CD4-positive, alpha-beta memory T cell (primary cell): ENCODE results near the gene CCNQ. TPM values are rescaled to one million over a fixed set of nuclear protein-coding genes. Genes with fewer than 3 reads are reported as not detected.

ENCODE experiments used
- CTCF ChIA-PET: fragments of 350-600 bp; sonication (Branson Sonifier 250); formaldehyde crosslinking; loops from one replicate; lab custom pipeline; 2021; ENCODE audit warnings: inconsistent platforms; ENCODE audit not compliant: partially characterized antibody; lab: Charles Lee
- POLR2A ChIA-PET: fragments of 350-600 bp; sonication (Branson Sonifier 250); formaldehyde crosslinking; loops from one replicate; lab custom pipeline; 2021; ENCODE audit not compliant: partially characterized antibody; lab: Charles Lee
- DNase-seq, 5 donors: peaks; one replicate each; pipeline versions ENCODE4 v3.0.0 to v3.0.0-alpha.2; 2020 to 2022; ENCODE audit warnings: mixed read lengths in 1 of 5
- H3K27ac ChIP-seq: one replicate; pipeline ENCODE4 v1.7.0; 2013; ENCODE audit warnings: low read depth, low read length
- H3K27me3 ChIP-seq: 2 replicates; pipeline ENCODE4 v1.7.0; 2013; ENCODE audit warnings: mild to moderate bottlenecking, low read length, moderate library complexity; ENCODE audit not compliant: insufficient read depth
- H3K36me3 ChIP-seq: 2 replicates; pipeline ENCODE4 v1.7.0; 2013; ENCODE audit warnings: mild to moderate bottlenecking, low read length, moderate library complexity; ENCODE audit not compliant: insufficient read depth
- H3K4me1 ChIP-seq: 2 replicates; pipeline ENCODE4 v1.7.0; 2013; ENCODE audit warnings: mild to moderate bottlenecking, low read length, moderate library complexity; ENCODE audit not compliant: insufficient read depth
- H3K4me3 ChIP-seq, 2 donors: one replicate each; pipeline ENCODE4 v1.7.0; 2013; ENCODE audit warnings: low read length in 2 of 2, mild to moderate bottlenecking in 1 of 2
- H3K9me3 ChIP-seq, 2 donors: one replicate each; pipeline ENCODE4 v1.7.0; 2013; ENCODE audit warnings: low read length in 2 of 2, control low read depth in 1 of 2; ENCODE audit not compliant: control insufficient read depth in 1 of 2
- H3K27ac Mint-ChIP-seq, 7 donors: one replicate each; pipeline ENCODE4 v1.8.0; 2020 to 2021; ENCODE audit warnings: mixed read lengths in 7 of 7, mild to moderate bottlenecking in 6 of 7, inconsistent platforms in 3 of 7, moderate library complexity in 3 of 7
- H3K27me3 Mint-ChIP-seq, 2 donors: one replicate each; pipeline ENCODE4 v1.8.0; 2020 to 2021; ENCODE audit warnings: mixed read lengths in 2 of 2
- H3K36me3 Mint-ChIP-seq, 2 donors: one replicate each; pipeline ENCODE4 v1.8.0; 2020 to 2021; ENCODE audit warnings: mixed read lengths in 2 of 2, inconsistent platforms in 1 of 2, mild to moderate bottlenecking in 1 of 2
- H3K4me1 Mint-ChIP-seq, 4 donors: one replicate each; pipeline ENCODE4 v1.8.0; 2020 to 2021; ENCODE audit warnings: mixed read lengths in 4 of 4, mild to moderate bottlenecking in 1 of 4
- H3K4me3 Mint-ChIP-seq, 8 donors: one replicate each; pipeline ENCODE4 v1.8.0; 2020 to 2021; ENCODE audit warnings: mixed read lengths in 8 of 8, mild to moderate bottlenecking in 7 of 8, moderate library complexity in 6 of 8, inconsistent platforms in 3 of 8
- H3K9me3 Mint-ChIP-seq, 8 donors: one replicate each; pipeline ENCODE4 v1.8.0; 2020 to 2021; ENCODE audit warnings: mixed read lengths in 8 of 8, mild to moderate bottlenecking in 5 of 8, inconsistent platforms in 3 of 8, moderate library complexity in 1 of 8
- intact Hi-C: fragments of 100-400 bp; cut with micrococcal nuclease; formaldehyde crosslinking; loops from one replicate; pipeline ENCODE4 v1.15.1; 2023
- polyA plus RNA-seq, 2 donors: library from polyadenylated mRNA; unstranded; fragments of 300-500 nt; fragmentation: Illumina TruSeq; gene quantifications; one replicate each; pipeline ENCODE4 v1.2.3, GENCODE V29; 2021
- total RNA-seq, 2 experiments: library from RNA; stranded (reverse); gene quantifications; one replicate each; pipeline ENCODE4 v1.2.3, GENCODE V29; 2021

CCNQ gene
- total and polyA plus RNA-seq, 4 experiments from 2014 or later = 26.1 to 53.6 (median 38.8) TPM

DNA sequence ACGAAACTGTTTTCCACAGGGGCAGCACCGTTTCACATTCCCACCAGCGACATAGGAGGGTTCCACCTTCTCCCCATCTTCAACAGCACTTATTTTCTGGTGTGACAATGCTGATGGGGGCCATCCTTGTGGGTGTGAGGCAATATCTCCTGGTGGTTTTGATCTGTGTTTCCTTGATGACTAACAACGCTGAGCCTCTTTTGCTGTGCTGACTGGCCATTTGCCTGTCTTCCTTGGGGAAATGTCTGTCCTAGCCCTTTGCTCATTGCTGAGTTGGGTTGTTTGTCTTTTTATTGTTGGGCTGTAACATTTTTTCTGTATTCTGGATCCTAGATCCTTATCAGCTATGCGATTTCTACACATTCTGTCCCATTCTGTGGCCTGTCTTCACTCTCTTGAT, 47.8 kb downstream of the CCNQ start:
- intact Hi-C loops = no loop called here
- peaks cover 0 to 2% of the 10 kb centered on the region in 2 donors for H3K27me3 Mint-ChIP-seq
- CTCF ChIA-PET = no interaction called here
- Histone ChIP-seq H3K4me1 (no peaks in the 10 kb centered on the region), H3K27me3 (no peaks in the 10 kb centered on the region), H3K9me3 (no peaks in the 10 kb centered on the region), H3K27ac (no peak overlapping the region), H3K4me3 (no peak overlapping the region), H3K36me3 (no peaks in the 10 kb centered on the region)
- no peaks in the 10 kb centered on the region for H3K9me3 Mint-ChIP-seq
- no peak for DNase-seq
- H3K4me1 Mint-ChIP-seq = no peaks in the 10 kb centered on the region
- no peak overlapping the region for H3K4me3 Mint-ChIP-seq
- H3K27ac Mint-ChIP-seq = no peak overlapping the region
- POLR2A ChIA-PET = no interaction called here
- H3K36me3 Mint-ChIP-seq = no peaks in the 10 kb centered on the region

DNA sequence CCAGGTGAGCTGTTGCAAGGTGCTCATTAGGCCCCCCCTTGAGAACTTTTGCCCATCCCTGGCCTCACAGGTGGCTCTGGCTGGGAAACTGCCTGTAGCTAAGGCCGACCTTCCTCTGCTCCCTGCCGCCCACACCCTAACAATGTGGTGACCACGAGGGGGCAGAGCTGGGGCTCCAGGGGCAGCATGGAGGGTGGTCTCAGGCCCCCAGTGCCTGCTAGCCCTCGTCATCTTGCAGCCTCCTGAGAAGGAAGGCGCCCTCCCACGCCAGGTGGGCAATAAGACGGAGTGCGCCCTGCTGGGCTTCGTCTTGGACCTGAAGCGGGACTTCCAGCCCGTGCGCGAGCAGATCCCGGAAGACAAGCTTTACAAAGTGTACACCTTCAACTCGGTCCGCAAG, 49.1 kb downstream of the CCNQ start:
- intact Hi-C loops = no loop called here
- Histone ChIP-seq H3K27me3 (no peaks in the 10 kb centered on the region), H3K9me3 (no peaks in the 10 kb centered on the region), H3K4me1 (no peaks in the 10 kb centered on the region), H3K36me3 (no peaks in the 10 kb centered on the region), H3K4me3 (no peak overlapping the region), H3K27ac (no peak overlapping the region)
- H3K36me3 Mint-ChIP-seq = no peaks in the 10 kb centered on the region
- no peak for DNase-seq
- no peaks in the 10 kb centered on the region for H3K4me1 Mint-ChIP-seq
- no peak overlapping the region for H3K27ac Mint-ChIP-seq
- no peaks in the 10 kb centered on the region for H3K9me3 Mint-ChIP-seq
- peaks cover 0 to 2% of the 10 kb centered on the region in 2 donors for H3K27me3 Mint-ChIP-seq
- no peak overlapping the region for H3K4me3 Mint-ChIP-seq
- ChIA-PET CTCF (interaction anchor here (1.6 kb wide), 1 partner anchor 118 kb away, joined by 7 read pairs; no protein-coding TSS in a partner anchor), POLR2A (no interaction called here)

DNA sequence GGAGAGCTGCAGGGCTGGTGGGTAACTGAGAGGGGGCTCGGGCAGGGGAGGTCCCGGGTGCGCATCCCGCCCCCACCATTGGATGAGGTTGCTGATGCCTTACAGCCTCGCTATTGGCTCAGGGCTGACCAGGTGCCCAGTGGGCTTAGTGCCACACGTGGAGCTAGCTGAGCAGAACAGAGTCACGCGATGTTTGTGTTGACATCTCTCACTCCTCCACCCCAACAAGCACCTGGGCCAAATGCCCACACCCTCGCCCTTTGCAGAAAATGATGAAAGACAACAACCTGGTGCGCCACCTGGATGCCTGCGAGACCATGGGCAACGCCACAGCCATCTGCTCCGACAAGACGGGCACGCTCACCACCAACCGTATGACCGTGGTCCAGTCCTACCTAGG, 49.7 kb downstream of the CCNQ start:
- H3K4me3 Mint-ChIP-seq = no peak overlapping the region
- intact Hi-C loops = no loop called here
- POLR2A ChIA-PET = no interaction called here

GRCh38 chrX:153547195-153547594, 51.7 kb downstream of the CCNQ start:
- H3K4me3 Mint-ChIP-seq = no peak overlapping the region
- no peaks in the 10 kb centered on the region for H3K9me3 ChIP-seq
- intact Hi-C loops = no loop called here
- H3K36me3 ChIP-seq = no peaks in the 10 kb centered on the region
- no peaks in the 10 kb centered on the region for H3K4me1 Mint-ChIP-seq
- no peak overlapping the region for H3K27ac ChIP-seq
- ChIA-PET POLR2A (no interaction called here), CTCF (no interaction called here)
- no peaks in the 10 kb centered on the region for H3K4me1 ChIP-seq
- H3K27me3 ChIP-seq = no peaks in the 10 kb centered on the region
- no peak overlapping the region for H3K27ac Mint-ChIP-seq
- H3K27me3 Mint-ChIP-seq = peaks cover 0 to 2% of the 10 kb centered on the region in 2 donors
- H3K36me3 Mint-ChIP-seq = no peaks in the 10 kb centered on the region
- H3K9me3 Mint-ChIP-seq = peaks cover 0 to 3% (median 0%) of the 10 kb centered on the region in 8 donors
- H3K4me3 ChIP-seq = no peak overlapping the region
- no peak for DNase-seq

More for the DNA sequence above, 49.7 kb downstream of the CCNQ start:
- DNase-seq = no peak
- Mint-ChIP-seq H3K27ac (no peak overlapping the region), H3K36me3 (no peaks in the 10 kb centered on the region), H3K9me3 (no peaks in the 10 kb centered on the region), H3K4me1 (no peaks in the 10 kb centered on the region), H3K27me3 (peaks cover 0 to 2% of the 10 kb centered on the region in 2 donors)
- CTCF ChIA-PET = interaction anchor here (1.6 kb wide), 1 partner anchor 119 kb away, joined by 7 read pairs; no protein-coding TSS in a partner anchor
- Histone ChIP-seq H3K36me3 (no peaks in the 10 kb centered on the region), H3K4me1 (no peaks in the 10 kb centered on the region), H3K27ac (no peak overlapping the region), H3K4me3 (no peak overlapping the region), H3K9me3 (no peaks in the 10 kb centered on the region), H3K27me3 (no peaks in the 10 kb centered on the region)

DNA sequence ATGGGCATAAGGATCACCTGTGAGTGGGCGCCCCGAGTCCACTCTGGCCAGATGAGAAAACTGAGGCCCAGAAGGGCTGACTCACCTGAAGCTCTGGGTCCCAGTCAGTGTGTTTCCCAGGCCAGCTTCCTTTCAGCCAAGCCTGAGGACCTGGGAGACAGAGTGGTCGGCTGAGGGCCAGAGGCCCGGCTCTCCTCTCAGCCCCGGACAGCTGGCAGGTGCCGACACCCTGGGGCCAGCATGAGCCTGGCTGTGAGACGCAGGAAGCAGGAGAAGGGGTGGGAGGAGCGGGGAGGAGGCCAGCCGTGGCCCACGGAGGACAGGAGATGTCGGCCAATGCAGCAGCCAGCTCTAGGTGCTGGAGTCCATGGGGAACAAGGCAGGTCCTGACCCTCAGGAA, 52.6 kb downstream of the CCNQ start:
- H3K4me1 Mint-ChIP-seq = no peaks in the 10 kb centered on the region
- peaks cover 0 to 3% (median 0%) of the 10 kb centered on the region in 8 donors for H3K9me3 Mint-ChIP-seq
- ChIA-PET CTCF (no interaction called here), POLR2A (no interaction called here)
- H3K9me3 ChIP-seq = no peaks in the 10 kb centered on the region
- no peak for DNase-seq
- H3K4me3 Mint-ChIP-seq = no peak overlapping the region
- no peak overlapping the region for H3K4me3 ChIP-seq
- peaks cover 0 to 2% of the 10 kb centered on the region in 2 donors for H3K27me3 Mint-ChIP-seq
- H3K27me3 ChIP-seq = no peaks in the 10 kb centered on the region
- no peaks in the 10 kb centered on the region for H3K36me3 Mint-ChIP-seq
- H3K36me3 ChIP-seq = no peaks in the 10 kb centered on the region
- no peak overlapping the region for H3K27ac Mint-ChIP-seq
- H3K4me1 ChIP-seq = no peaks in the 10 kb centered on the region
- no peak overlapping the region for H3K27ac ChIP-seq
- intact Hi-C loops = no loop called here

DNA sequence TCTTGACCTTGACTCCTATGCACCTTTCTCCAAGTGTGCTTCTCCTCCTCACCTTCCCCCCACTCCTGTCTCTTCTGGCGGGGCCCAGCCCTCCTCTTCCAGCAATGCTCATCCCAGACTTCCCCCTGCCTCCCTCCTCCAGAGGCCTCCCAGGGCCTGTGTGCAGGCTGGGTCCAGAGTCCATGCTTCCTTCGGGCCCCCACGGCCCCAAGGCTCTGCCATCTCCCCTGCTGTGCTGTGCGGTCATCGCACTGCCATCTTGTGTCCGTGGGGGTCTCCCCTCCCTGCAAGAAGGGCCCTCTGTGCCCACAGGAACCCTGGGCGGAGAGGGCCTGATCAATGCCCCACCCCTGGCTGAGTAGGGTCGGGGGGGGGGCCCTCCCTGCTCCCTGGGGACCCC, 54.2 kb downstream of the CCNQ start:
- Histone ChIP-seq H3K9me3 (no peaks in the 10 kb centered on the region), H3K27me3 (no peaks in the 10 kb centered on the region), H3K4me1 (no peaks in the 10 kb centered on the region), H3K36me3 (no peaks in the 10 kb centered on the region), H3K27ac (no peak overlapping the region), H3K4me3 (no peak overlapping the region)
- no peaks in the 10 kb centered on the region for H3K4me1 Mint-ChIP-seq
- H3K9me3 Mint-ChIP-seq = peaks cover 0 to 3% (median 0%) of the 10 kb centered on the region in 8 donors
- intact Hi-C loops = no loop called here
- H3K36me3 Mint-ChIP-seq = no peaks in the 10 kb centered on the region
- DNase-seq = no peak
- ChIA-PET CTCF (interaction anchor here (1.4 kb wide), 1 partner anchor 9 kb away, joined by 4 read pairs; no protein-coding TSS in a partner anchor), POLR2A (no interaction called here)
- H3K27ac Mint-ChIP-seq = no peak overlapping the region
- peaks cover 0 to 2% of the 10 kb centered on the region in 2 donors for H3K27me3 Mint-ChIP-seq
- no peak overlapping the region for H3K4me3 Mint-ChIP-seq

- peaks cover 0 to 3% (median 0%) of the 10 kb centered on the region in 8 donors for H3K9me3 Mint-ChIP-seq
- no peaks in the 10 kb centered on the region for H3K4me1 ChIP-seq
- no peaks in the 10 kb centered on the region for H3K27me3 ChIP-seq
- no peaks in the 10 kb centered on the region for H3K27me3 Mint-ChIP-seq
- ChIA-PET POLR2A (no interaction called here), CTCF (interaction anchor here (0.8 to 2.3 kb wide), 15 partner anchors 10 to 598 kb away, joined by 3 to 60 read pairs (median 4); partner anchors contain the start of gene DUSP9)
- no peaks in the 10 kb centered on the region for H3K9me3 ChIP-seq
- H3K36me3 ChIP-seq = no peaks in the 10 kb centered on the region
- H3K27ac Mint-ChIP-seq = no peak overlapping the region
- no peak overlapping the region for H3K27ac ChIP-seq
- intact Hi-C loops = loop anchor here (1.0 kb wide), 2 partner anchors 109 to 128 kb away; no protein-coding TSS in a partner anchor
- DNase-seq = no peak
- H3K4me3 Mint-ChIP-seq = no peak overlapping the region
- H3K4me1 Mint-ChIP-seq = no peaks in the 10 kb centered on the region
- H3K36me3 Mint-ChIP-seq = no peaks in the 10 kb centered on the region
- H3K4me3 ChIP-seq = no peak overlapping the region
Measured at GRCh38 chrX:153539979-153540358, 59.0 kb downstream of the CCNQ start.
